ENCODE measurements around the gene C3orf52. TPM values are rescaled to one million over a fixed set of nuclear protein-coding genes. Genes with fewer than 3 reads are reported as not detected.

The C3orf52 gene
- total and polyA plus RNA-seq, 2 donors (not counting 1 experiment from before 2014, with no cell fraction given), result 0.18 to 3.9 TPM

GRCh38 chr3:112136959-112137693 is 50.9 kb downstream of the C3orf52 start:
- DNase-seq (peak; percentile 70), ATAC-seq (ENCODE audit: low read depth) (no peak)
- intact Hi-C loops (cut with micrococcal nuclease), result loop anchor here (1.0 to 2.0 kb wide), 4 partner anchors 24 to 394 kb away; no protein-coding TSS in a partner anchor
- Histone ChIP-seq H3K4me2 (replicated peaks; ENCODE audit: low read depth, low read length, poor library complexity, severe bottlenecking) (peak overlapping the region; percentile 38), H3K4me3 (ENCODE audit: control extremely low read depth in 1 of 5, extremely low read depth in 1 of 5, insufficient read depth in 1 of 5, low read depth in 2 of 5, low read length in 4 of 5) (no peak overlapping the region), H3K36me3 (replicated peaks in 1 of 2; ENCODE audit: control extremely low read depth in 1 of 2, control insufficient read depth in 1 of 2, extremely low read depth in 1 of 2, insufficient read depth in 2 of 2, low read length in 1 of 2) (no peaks in the 10 kb centered on the region), H2AFZ (ENCODE audit: insufficient read depth, low read depth, low read length, poor library complexity, severe bottlenecking) (no peak overlapping the region), H3K4me1 (ENCODE audit: control insufficient read depth in 2 of 2, insufficient read depth in 2 of 2, low read length in 2 of 2) (peaks cover 51 to 52% of the 10 kb centered on the region in 2 donors), H3K9ac (ENCODE audit: low read length) (no peak overlapping the region), H3K27me3 (replicated peaks in 1 of 4; ENCODE audit: control extremely low read depth in 1 of 4, control insufficient read depth in 3 of 4, insufficient read depth in 4 of 4, low read length in 3 of 4) (no peaks in the 10 kb centered on the region), H3K9me3 (ENCODE audit: control extremely low read depth in 1 of 3, control insufficient read depth in 2 of 3, insufficient read depth in 1 of 3, low read length in 2 of 3) (no peaks in the 10 kb centered on the region), H4K20me1 (ENCODE audit: control insufficient read depth, insufficient read depth, low read length, poor library complexity, severe bottlenecking) (no peaks in the 10 kb centered on the region), H3K79me2 (ENCODE audit: control insufficient read depth, insufficient read depth, low read length) (peaks cover 15% of the 10 kb centered on the region), H3K27ac (ENCODE audit: low read length in 2 of 2) (no peak overlapping the region)
- Mint-ChIP-seq H3K27me3 (no peaks in the 10 kb centered on the region), H3K4me1 (peaks cover 56% of the 10 kb centered on the region), H3K4me3 (peak overlapping the region; percentile 13), H3K27ac (peak overlapping the region; percentile 15), H3K9me3 (ENCODE audit: insufficient read depth) (no peaks in the 10 kb centered on the region)
- ChIA-PET CTCF (interaction anchor here (0.7 to 6.0 kb wide), 29 partner anchors 9 to 597 kb away, joined by 3 to 67 read pairs (median 5); partner anchors contain the start of genes CD200 and SLC9C1), POLR2A (interaction anchor here (0.6 kb wide), 2 partner anchors 353 to 397 kb away, joined by 3 to 6 read pairs; no protein-coding TSS in a partner anchor)
- TF ChIP-seq EZH2 (IDR thresholded peaks at IDR 0.05; ENCODE audit: borderline replicate concordance, insufficient read depth, low read depth, low read length, poor library complexity, severe bottlenecking) (no peak), CTCF (IDR thresholded peaks at IDR 0.05) (peak; percentile 75)
- 0% methylated on average over 1 of the region's 5 CpGs for WGBS (ENCODE audit: insufficient coverage)

- ChIA-PET CTCF (interaction anchor here (0.7 to 6.0 kb wide), 27 partner anchors 9 to 596 kb away, joined by 3 to 67 read pairs (median 5); partner anchors contain the start of genes CD200 and SLC9C1), POLR2A (interaction anchor here (0.6 kb wide), 1 partner anchor 352 kb away, joined by 3 read pairs; no protein-coding TSS in a partner anchor)
- no peaks in the 10 kb centered on the region for H3K9me3 ChIP-seq (ENCODE audit: control extremely low read depth in 1 of 3, control insufficient read depth in 2 of 3, insufficient read depth in 1 of 3, low read length in 2 of 3)
- H3K4me2 ChIP-seq (replicated peaks; ENCODE audit: low read depth, low read length, poor library complexity, severe bottlenecking), result peak overlapping the region; percentile 38
- H3K4me1 ChIP-seq (ENCODE audit: control insufficient read depth in 2 of 2, insufficient read depth in 2 of 2, low read length in 2 of 2), result peaks cover 45 to 48% of the 10 kb centered on the region in 2 donors
- H3K27ac ChIP-seq (ENCODE audit: low read length in 2 of 2), result no peak overlapping the region
- no peak overlapping the region for H3K4me3 Mint-ChIP-seq
- no peak overlapping the region for H3K27ac Mint-ChIP-seq
- H3K4me1 Mint-ChIP-seq, result peaks cover 50% of the 10 kb centered on the region
- ATAC-seq (ENCODE audit: low read depth) (no peak), DNase-seq (peak; percentile 8)
- no peak overlapping the region for H2AFZ ChIP-seq (ENCODE audit: insufficient read depth, low read depth, low read length, poor library complexity, severe bottlenecking)
- no peaks in the 10 kb centered on the region for H3K36me3 ChIP-seq (replicated peaks in 1 of 2; ENCODE audit: control extremely low read depth in 1 of 2, control insufficient read depth in 1 of 2, extremely low read depth in 1 of 2, insufficient read depth in 2 of 2, low read length in 1 of 2)
- H3K27me3 Mint-ChIP-seq, result no peaks in the 10 kb centered on the region
- H3K9me3 Mint-ChIP-seq (ENCODE audit: insufficient read depth), result no peaks in the 10 kb centered on the region
- intact Hi-C loops (cut with micrococcal nuclease), result loop anchor here (1.0 to 2.0 kb wide), 4 partner anchors 24 to 394 kb away; no protein-coding TSS in a partner anchor
- H3K27me3 ChIP-seq (replicated peaks in 1 of 4; ENCODE audit: control extremely low read depth in 1 of 4, control insufficient read depth in 3 of 4, insufficient read depth in 4 of 4, low read length in 3 of 4), result no peaks in the 10 kb centered on the region
- peaks cover 12% of the 10 kb centered on the region for H3K79me2 ChIP-seq (ENCODE audit: control insufficient read depth, insufficient read depth, low read length)
- no CpG with 5 or more reads among the region's 4 CpGs for WGBS (ENCODE audit: insufficient coverage)
- H3K9ac ChIP-seq (ENCODE audit: low read length), result no peak overlapping the region
- H4K20me1 ChIP-seq (ENCODE audit: control insufficient read depth, insufficient read depth, low read length, poor library complexity, severe bottlenecking), result no peaks in the 10 kb centered on the region
- TF ChIP-seq CTCF (IDR thresholded peaks at IDR 0.05) (no peak), EZH2 (IDR thresholded peaks at IDR 0.05; ENCODE audit: borderline replicate concordance, insufficient read depth, low read depth, low read length, poor library complexity, severe bottlenecking) (no peak)
- H3K4me3 ChIP-seq (ENCODE audit: control extremely low read depth in 1 of 5, extremely low read depth in 1 of 5, insufficient read depth in 1 of 5, low read depth in 2 of 5, low read length in 4 of 5), result no peak overlapping the region
Measured at GRCh38 chr3:112137781-112138180, 51.6 kb downstream of the C3orf52 start.

Measured in B cell (primary cell).